AG04449 (cell line): ENCODE measurements around the gene CADM1.
A peak's percentile ranks its signal among the peaks of the same experiment; 100 is the strongest.

Experiments
- CTCF ChIA-PET: fragments of 350-600 bp; formaldehyde crosslinking; extraction: SDS; loops from one replicate; lab custom pipeline; 2021; ENCODE audit warnings: antibody characterized with exemption; lab: Yijun Ruan, JAX
- POLR2A ChIA-PET: fragments of 400-600, 350-600 bp; formaldehyde crosslinking; extraction: SDS; loops from one replicate; lab custom pipeline; 2020; ENCODE audit warnings: antibody characterized with exemption, inconsistent platforms; lab: Yijun Ruan, JAX
- DNase-seq: peaks from one replicate; pipeline ENCODE4 v3.0.0-alpha.2; 2010; ENCODE audit warnings: low read depth, low spot score
- H3K4me3 ChIP-seq: 2 replicates; pipeline ENCODE4 v1.5.1; 2011; ENCODE audit warnings: low read depth, mild to moderate bottlenecking, control low read depth, low read length
- CTCF ChIP-seq: IDR thresholded peaks from one replicate; pipeline ENCODE4 v1.5.1; 2011; ENCODE audit warnings: mild to moderate bottlenecking, moderate library complexity, low read length, control low read depth, inconsistent platforms; ENCODE audit not compliant: insufficient read depth; ENCODE audit errors: missing control alignments

CADM1 gene

GRCh38 chr11:115493905-115494304, 10.3 kb downstream of the CADM1 start:
- ChIA-PET CTCF (interaction anchor here (1.8 kb wide), 1 partner anchor 7 kb away, joined by 4 read pairs; no protein-coding TSS in a partner anchor), POLR2A (interaction anchor here (0.7 kb wide), 1 partner anchor 29 kb away, joined by 3 read pairs; no protein-coding TSS in a partner anchor)
- TF ChIP-seq CTCF, result no peak
- DNase-seq, result no peak
- H3K4me3 ChIP-seq, result no peak overlapping the region

- ChIA-PET CTCF (interaction anchor here (0.6 to 1.8 kb wide), 3 partner anchors 8 to 11 kb away, joined by 3 to 5 read pairs (median 4); partner anchors contain the start of gene CADM1), POLR2A (interaction anchor here (0.7 kb wide), 1 partner anchor 29 kb away, joined by 3 read pairs; no protein-coding TSS in a partner anchor)
- no peak for DNase-seq
- TF ChIP-seq CTCF, result no peak
- H3K4me3 ChIP-seq, result no peak overlapping the region
Observed at GRCh38 chr11:115493488-115493887, 10.7 kb downstream of the CADM1 start.

GRCh38 chr11:115489466-115489865, 14.7 kb downstream of the CADM1 start:
- POLR2A ChIA-PET, result no interaction called here
- TF ChIP-seq CTCF, result no peak
- CTCF ChIA-PET, result interaction anchor here (1.3 to 1.8 kb wide), 4 partner anchors 9 to 32 kb away, joined by 3 to 5 read pairs (median 4); partner anchors contain the start of gene CADM1
- no peak for DNase-seq
- no peak overlapping the region for H3K4me3 ChIP-seq

- no peak overlapping the region for H3K4me3 ChIP-seq
- DNase-seq, result peak; percentile 81
- ChIA-PET POLR2A (no interaction called here), CTCF (interaction anchor here (1.3 to 1.8 kb wide), 4 partner anchors 9 to 32 kb away, joined by 3 to 5 read pairs (median 4); partner anchors contain the start of gene CADM1)
- no peak for TF ChIP-seq CTCF
Observed at GRCh38 chr11:115488945-115489344, 15.3 kb downstream of the CADM1 start.

GRCh38 chr11:115481528-115481927, 22.7 kb downstream of the CADM1 start:
- POLR2A ChIA-PET, result no interaction called here
- TF ChIP-seq CTCF, result no peak
- no peak overlapping the region for H3K4me3 ChIP-seq
- DNase-seq, result no peak
- CTCF ChIA-PET, result interaction anchor here (1.1 to 1.2 kb wide), 3 partner anchors 11 to 23 kb away, joined by 3 to 4 read pairs (median 3); partner anchors contain the start of gene CADM1

GRCh38 chr11:115480611-115481010, 23.6 kb downstream of the CADM1 start:
- CTCF ChIA-PET, result no interaction called here
- POLR2A ChIA-PET, result no interaction called here
- TF ChIP-seq CTCF, result no peak
- no peak for DNase-seq
- H3K4me3 ChIP-seq, result no peak overlapping the region
